HG02571 (cell line): ENCODE data around the gene GLYATL1.

Source experiments
- ATAC-seq: cut with Tn5 transposase; IDR thresholded peaks from one replicate; pipeline ENCODE4 v1.9.1; 2021; ENCODE audit warnings: mild to moderate bottlenecking, moderate library complexity; ENCODE audit not compliant: unreplicated experiment

GLYATL1 gene

GRCh38 chr11:58926251-58926650 is 13.0 kb upstream of the GLYATL1 start:
- no peak for ATAC-seq

- no peak for ATAC-seq
Measured at GRCh38 chr11:58926695-58927094, 12.6 kb upstream of the GLYATL1 start.

- ATAC-seq = no peak
Measured at GRCh38 chr11:58927393-58928106, 11.7 kb upstream of the GLYATL1 start.

DNA sequence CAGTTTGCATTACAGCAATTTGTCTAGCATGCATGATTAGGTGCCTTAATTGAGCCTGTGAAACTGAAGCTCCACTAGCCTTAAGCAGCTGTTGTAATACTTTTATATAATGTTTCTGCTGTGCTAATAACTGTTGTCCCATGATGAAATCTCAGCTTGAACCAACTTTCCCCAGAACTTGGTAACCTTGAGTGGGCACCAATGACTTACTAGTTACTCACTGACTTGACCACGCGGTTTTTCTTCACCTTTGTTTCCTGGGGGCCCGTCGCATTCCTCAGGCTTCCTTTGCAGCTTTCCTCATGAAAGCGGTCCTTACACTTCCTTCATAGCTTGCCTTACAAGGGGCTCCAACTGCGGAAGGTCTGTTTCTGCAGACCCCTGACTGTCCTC is 11.2 kb upstream of the GLYATL1 start:
- no peak for ATAC-seq

- no peak for ATAC-seq
Measured at GRCh38 chr11:58928691-58929090, 10.6 kb upstream of the GLYATL1 start.

DNA sequence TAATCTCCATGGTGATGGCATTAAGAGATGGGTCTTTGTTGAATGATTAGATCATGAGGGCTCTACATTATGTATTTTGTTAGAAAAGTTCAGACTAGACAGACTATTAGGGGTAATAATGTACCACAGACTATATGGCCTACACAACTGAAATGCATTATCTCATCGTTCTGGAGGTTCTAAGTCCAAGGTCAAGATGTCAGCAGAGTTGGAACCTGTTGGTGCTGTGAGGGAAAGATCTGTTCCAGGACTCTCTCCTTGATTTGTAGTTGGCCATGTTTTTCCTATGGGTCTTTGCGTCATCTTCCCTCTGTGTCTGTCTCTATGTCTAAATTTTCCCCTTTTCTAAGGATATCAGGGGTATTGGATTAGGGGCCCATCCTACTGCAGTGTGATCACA is 8.4 kb upstream of the GLYATL1 start:
- ATAC-seq = no peak

GRCh38 chr11:58933661-58934060 is 5.6 kb upstream of the GLYATL1 start:
- no peak for ATAC-seq

- no peak for ATAC-seq
Measured at GRCh38 chr11:58934945-58935513, 4.3 kb upstream of the GLYATL1 start.

DNA sequence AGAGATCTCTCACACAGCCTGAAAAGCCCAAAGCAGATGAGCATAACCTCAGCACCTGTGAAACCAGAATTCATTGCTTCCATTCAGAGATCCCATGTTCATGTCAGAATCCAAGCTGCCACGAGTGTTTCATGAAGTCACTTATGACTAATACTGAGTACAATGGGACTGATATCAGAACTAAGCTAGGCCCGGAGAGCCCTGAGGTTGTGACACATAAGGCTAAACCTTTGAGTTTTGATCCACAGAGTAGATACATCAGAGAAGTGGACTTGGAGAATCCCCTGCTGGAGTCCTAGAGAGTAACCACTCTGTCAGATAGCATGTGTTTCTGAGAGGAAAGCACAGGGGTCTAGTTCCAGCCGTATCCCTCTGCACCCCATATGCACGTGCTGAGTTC is 890 bp upstream of the GLYATL1 start:
- no peak for ATAC-seq

DNA sequence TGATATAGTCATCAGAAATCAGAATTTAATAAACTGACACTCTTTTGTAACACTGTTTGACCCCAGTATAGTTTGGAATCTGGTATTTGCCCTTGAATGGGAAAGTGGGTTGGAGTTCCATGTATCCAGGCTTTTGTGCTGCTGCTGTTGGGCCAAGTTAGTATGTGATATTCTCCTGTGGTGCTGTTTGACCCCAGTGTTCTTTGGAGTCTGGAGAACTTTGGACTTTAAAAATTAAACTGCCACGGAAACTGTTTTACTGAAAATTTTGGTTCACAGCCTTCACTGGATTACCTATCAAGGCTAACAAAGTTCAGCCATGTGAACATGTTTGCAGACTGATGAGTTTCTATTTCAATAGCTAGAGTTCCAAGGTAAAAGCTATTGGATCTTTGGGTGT is 740 bp downstream of the GLYATL1 start:
- no peak for ATAC-seq

DNA sequence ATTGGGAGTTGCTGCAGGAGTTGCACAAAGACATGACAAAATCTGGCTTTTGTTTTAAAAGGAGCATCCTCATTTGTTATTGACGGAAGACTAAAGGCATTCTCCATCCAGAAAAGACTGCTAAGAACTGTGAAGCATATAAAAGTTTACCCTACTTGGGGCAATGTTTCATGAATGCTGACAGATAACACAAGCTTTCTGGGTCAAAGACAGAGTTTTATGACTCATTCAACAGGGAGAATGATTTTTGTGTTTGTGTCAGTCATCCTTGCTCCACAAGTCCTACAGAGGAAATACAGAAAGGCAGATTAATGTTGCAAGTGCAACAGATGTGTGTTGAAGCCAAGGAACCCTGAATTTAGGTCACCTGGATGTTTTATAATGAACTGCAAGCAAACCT is 2.5 kb downstream of the GLYATL1 start:
- ATAC-seq = no peak

DNA sequence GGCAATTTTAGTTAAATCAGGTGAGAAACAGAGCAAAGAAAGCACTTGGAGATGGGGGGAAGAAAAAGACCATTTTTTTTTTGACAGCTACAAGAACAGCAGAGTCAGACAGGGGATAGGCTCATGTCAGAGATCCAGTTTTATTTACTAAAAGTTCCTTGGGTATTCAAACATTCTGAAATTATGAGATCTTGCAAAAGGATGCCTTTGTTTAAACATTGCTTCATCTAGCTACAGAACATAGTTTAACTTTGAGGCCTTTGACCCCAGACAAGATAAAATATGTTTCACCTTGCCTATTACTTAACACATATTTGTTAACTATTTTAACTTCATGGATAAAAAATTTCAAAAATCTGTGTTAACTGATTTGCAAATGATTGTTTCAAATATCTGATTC is 6.4 kb downstream of the GLYATL1 start:
- no peak for ATAC-seq

DNA sequence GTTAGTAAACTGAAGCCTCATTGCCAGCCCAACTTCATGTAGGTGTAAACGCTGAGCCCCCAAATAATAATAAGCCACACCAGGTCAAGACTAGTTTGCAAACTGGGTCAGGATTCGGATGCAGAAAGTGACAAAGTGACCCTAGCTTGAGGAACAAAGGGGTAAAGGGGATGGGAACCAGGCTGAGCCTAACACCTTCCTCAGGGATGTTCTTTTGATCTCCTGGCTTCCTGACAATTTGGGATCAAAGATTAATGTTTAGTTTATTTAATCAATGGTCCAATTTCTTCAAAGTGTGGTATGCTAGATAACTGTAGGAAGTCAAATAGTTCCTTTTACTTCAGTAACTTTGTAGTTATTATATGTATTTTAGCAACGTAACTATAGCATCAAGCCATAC is 9.9 kb downstream of the GLYATL1 start:
- no peak for ATAC-seq

DNA sequence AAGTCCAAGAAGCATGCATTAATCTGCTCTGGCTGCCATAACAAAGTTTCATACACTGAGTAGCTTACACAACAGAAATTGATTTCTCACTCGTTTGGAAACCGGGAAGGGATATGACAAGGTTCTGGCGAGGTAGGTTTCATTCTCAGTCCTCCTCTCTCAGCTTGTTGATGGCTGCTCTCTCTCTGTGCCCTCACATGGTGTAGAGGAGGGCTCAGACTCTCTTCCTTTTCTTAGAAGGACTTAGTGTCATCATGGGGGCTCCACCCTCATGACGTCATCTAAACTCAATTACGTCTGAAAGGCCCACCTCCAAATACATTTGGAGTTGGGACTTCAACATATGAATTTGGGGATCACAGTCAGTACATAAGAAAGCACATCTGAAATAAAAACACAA is 18.6 kb downstream of the GLYATL1 start:
- no peak for ATAC-seq

DNA sequence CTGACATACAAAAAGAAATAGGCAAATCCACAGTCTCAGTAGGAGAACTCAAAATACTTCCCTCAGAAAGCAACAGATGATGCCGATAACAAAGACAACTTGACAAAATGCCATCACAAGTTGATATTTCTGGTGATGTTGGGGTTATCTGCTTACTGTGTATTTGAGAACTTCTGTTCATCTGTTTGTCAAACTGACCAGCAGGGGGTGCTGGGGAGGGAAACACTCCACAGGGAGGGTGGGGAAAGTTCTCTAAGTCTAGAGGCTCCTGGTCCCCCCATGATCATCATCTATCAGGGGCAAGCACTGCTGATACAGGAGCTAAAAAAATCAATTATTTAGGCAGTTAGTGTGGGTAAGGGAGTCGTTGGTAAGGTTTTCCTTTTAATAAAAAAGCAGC is 19.2 kb downstream of the GLYATL1 start:
- ATAC-seq = no peak

DNA sequence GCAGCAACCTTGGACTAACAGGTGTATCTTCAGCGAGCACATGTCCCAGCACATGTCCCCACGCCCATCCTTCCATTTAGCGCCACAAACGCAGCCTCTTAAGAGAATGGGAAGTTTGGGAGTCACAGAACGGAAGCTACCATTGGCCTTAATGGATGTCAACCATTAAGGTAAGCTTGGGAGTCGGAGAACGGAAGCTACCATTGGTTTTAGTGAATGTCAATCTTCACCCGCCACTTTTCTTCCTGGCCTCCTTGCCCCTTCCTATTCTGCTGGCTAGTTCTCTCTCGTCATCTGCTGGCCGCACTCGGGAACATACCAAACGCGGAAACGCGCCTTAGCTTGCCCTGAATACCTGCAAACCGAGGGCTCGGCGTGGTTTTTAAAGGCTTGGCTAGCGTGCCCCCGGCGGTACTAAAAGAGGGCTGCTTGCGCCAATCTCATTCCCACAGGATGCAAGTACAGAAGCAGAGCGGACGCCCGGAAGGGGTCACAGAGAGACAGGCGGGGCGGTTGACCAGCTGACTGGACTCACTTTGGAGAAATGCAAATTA is 24.3 kb downstream of the GLYATL1 start:
- no peak for ATAC-seq

- no peak for ATAC-seq
Measured at GRCh38 chr11:58965246-58965985, 26.1 kb downstream of the GLYATL1 start.

DNA sequence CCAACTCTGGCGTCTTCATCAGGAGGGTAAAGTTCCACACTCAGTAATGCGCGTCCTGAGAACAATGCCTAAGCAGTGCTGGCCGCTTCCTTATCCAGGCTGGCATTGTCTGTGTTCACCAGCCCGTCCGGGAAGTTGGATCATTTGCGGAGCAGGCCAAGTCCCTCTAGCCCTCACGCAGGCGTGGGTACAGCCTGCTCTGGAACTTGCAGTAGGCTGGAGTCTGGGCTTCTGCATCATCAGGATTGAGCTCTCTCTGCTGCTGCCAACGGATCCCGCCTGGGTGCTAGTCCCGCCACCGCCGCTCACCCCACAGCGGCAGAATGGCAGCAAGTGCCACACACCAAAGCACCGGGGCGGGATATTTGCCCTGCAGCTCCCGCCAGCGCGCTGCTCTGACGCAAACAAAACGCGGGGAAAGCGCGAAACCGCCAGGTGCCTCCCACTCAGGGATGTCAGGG is 29.0 kb downstream of the GLYATL1 start:
- no peak for ATAC-seq

GRCh38 chr11:58977470-58977869 is 38.2 kb downstream of the GLYATL1 start:
- ATAC-seq = no peak

DNA sequence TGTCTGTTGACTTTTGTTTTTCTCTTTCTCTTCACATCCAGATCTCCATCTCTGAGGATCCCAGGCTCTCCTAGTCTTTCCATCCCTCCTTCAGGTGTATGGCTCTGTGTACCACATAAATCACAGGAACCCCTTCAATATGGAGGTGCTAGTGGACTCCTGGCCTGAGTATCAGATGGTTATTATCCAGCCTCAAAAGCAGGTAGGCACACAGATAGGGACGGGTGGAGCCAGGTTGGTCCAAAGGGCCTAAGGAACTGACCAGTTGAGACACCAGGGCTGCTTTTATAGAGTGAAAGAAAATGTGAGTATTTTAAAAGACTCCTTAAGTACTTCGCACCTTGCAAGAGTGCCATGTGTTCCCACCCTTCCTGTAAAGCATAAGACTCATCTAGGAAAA is 39.9 kb downstream of the GLYATL1 start:
- ATAC-seq = no peak

GRCh38 chr11:58980159-58980843 is 41.0 kb downstream of the GLYATL1 start:
- no peak for ATAC-seq
